ENCODE results near the gene DISP3. TPM values are rescaled to one million over a fixed set of nuclear protein-coding genes. Genes with fewer than 3 reads are reported as not detected.
A peak's percentile ranks its signal among the peaks of the same experiment; 100 is the strongest.

The DISP3 gene
- total and polyA plus RNA-seq, 12 donors, result 0.04 to 2.8 (median 0.41) TPM; not detected in 1

DNA sequence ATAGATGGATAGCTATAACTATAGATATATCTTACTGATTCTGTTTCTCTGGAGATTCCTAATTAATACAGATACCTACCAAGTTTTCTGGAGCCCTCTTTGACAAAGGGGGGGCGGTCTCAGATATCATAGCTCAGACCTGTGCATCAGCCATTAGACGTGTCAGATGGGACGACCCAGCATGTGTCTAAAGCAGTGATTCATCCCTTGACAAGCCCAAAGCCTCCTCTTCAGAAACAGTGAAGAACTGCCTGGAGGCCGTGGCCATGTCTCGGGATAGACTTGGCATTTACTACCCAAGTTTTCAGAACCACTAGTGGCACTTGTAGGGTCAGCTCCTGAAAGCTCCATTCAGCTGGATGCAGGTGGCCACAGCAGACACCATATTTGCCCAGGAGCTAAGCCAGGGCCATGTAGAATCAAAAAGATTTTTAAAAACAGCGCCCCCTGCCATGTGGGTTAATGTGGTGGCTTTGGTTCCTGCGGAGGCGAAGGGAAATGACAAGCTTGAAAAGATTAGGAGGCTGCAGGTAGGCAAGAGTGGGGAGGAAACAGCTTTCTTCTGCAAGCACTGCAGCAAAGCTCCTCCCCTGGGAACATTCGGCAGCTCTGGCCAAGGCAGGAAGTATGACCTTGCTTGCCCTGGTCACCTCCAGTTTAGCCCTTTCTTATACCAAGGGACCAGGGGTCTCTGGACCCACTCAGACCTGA is 93.1 kb downstream of the DISP3 start:
- H3K27ac ChIP-seq, result no peak overlapping the region

DNA sequence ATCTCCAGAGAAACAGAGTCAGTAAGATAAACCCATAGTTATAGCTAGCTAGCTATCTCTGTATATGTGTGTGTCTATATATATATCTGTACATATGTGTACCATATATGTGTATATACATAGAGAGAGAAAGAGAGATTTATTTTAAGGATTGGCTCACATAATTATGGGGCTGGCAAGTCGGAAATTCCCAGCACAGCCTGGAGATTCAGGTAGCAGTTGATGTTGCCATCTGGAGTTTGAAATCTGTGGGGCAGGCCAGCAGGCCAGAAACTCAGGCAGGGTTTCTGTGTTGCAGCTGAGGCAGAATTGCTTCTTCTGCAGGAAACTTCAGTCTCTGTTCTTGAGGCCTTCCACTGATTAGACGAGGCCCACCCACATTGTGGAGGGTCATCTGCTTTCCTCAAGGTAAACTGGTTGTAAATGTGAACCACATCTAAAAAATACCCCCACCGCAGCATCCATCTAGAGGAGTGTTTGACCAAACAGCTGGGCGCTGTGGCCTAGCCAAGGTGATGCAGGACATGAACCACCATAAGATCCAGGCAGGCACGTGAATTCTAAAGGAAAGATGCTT is 94.2 kb downstream of the DISP3 start:
- DNase-seq, result no peak
- Histone ChIP-seq H3K27me3 (no peaks in the 10 kb centered on the region), H3K27ac (no peak overlapping the region), H3K36me3 (replicated peaks in 1 of 2) (no peaks in the 10 kb centered on the region), H3K4me1 (replicated peaks in 1 of 2) (no peaks in the 10 kb centered on the region), H3K4me3 (no peak overlapping the region), H3K9me3 (replicated peaks in 1 of 3) (no peaks in the 10 kb centered on the region)
- 82 to 87% (median 86%) methylated on average over 5 of the region's 5 CpGs for WGBS, 4 donors
- TF ChIP-seq, protein P1, sequence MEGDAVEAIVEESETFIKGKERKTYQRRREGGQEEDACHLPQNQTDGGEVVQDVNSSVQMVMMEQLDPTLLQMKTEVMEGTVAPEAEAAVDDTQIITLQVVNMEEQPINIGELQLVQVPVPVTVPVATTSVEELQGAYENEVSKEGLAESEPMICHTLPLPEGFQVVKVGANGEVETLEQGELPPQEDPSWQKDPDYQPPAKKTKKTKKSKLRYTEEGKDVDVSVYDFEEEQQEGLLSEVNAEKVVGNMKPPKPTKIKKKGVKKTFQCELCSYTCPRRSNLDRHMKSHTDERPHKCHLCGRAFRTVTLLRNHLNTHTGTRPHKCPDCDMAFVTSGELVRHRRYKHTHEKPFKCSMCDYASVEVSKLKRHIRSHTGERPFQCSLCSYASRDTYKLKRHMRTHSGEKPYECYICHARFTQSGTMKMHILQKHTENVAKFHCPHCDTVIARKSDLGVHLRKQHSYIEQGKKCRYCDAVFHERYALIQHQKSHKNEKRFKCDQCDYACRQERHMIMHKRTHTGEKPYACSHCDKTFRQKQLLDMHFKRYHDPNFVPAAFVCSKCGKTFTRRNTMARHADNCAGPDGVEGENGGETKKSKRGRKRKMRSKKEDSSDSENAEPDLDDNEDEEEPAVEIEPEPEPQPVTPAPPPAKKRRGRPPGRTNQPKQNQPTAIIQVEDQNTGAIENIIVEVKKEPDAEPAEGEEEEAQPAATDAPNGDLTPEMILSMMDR (IDR thresholded peaks at IDR 0.05), result no peak
- TF ChIP-seq POLR2A (IDR thresholded peaks at IDR 0.05), result no peak
- intact Hi-C loops (cut with DNase I), result no loop called here

More for the DNA sequence above, 93.1 kb downstream of the DISP3 start:
- no peaks in the 10 kb centered on the region for H3K9me3 ChIP-seq (replicated peaks in 1 of 3)
- intact Hi-C loops (cut with DNase I), result no loop called here
- no peaks in the 10 kb centered on the region for H3K4me1 ChIP-seq (replicated peaks in 1 of 2)
- TF ChIP-seq, protein P1 (IDR thresholded peaks at IDR 0.05), result no peak
- no peak for TF ChIP-seq POLR2A (IDR thresholded peaks at IDR 0.05)
- peak in 1 of 7 donors; percentile 2 for DNase-seq
- H3K27me3 ChIP-seq, result no peaks in the 10 kb centered on the region
- H3K4me3 ChIP-seq, result no peak overlapping the region
- no peaks in the 10 kb centered on the region for H3K36me3 ChIP-seq (replicated peaks in 1 of 2)
- 44 to 52% (median 49%) methylated on average over 8 to 9 of the region's 9 CpGs for WGBS, 4 donors

DNA sequence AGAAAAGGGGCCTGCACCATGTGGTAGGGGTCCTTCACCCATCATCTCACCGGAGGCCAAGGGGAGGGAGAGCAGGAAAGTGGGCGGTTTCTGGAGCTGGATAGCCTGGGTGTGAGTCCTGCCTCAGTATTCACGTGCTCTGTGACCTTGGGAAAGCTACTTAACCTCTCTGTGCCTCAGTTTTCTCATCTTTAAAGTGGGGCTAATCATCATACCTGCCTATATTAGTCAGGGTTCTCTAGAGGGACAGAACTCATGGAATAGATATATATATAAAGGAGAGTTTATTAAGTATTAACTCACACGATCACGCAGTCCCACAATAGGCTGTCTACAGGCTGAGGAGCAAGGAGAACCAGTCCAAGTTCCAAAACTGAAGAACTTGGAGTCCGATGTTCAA is 96.6 kb downstream of the DISP3 start:
- intact Hi-C loops (cut with DNase I), result no loop called here
- TF ChIP-seq, protein P1 (IDR thresholded peaks at IDR 0.05), result no peak
- TF ChIP-seq POLR2A (IDR thresholded peaks at IDR 0.05), result no peak
- no peak overlapping the region for H3K4me3 ChIP-seq

DNA sequence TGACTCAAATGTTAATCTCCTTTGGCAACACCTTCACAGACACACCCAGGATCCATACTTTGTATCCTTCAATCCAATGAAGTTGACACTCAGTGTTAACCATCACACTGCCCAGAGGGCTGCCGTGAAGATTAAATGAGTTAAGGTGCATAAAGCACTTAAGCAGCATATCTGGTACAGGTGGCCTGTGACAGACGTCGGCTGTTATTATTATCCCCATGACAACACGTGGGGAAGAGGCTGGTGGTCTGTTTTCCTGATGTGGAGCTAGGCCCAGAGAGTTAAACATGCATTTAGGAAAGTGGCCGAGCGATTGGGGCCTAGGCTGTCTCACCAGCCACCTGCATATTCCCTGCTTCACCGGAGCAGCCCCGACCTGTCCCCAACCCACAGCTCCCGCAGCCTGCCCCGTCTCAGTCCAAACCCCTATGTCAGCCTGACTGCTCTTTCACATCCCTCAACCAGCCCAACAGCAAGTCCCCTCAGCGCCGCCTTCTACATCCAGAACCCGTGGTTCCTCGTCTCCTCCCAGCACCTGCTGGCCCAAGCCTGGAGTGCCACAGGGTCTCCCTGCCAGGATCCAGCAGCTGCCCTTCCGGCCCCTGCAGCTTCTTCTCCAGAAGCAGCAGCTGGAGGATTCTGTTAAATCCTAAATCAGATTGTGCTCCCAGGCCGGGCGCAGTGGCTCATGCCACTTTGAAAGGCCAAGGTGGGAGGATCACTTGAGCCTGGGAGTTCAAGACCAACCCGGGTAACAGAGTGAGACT is 97.3 kb downstream of the DISP3 start:
- Histone ChIP-seq H3K4me3 (no peak overlapping the region), H3K4me1 (replicated peaks in 1 of 2) (no peaks in the 10 kb centered on the region), H3K27me3 (no peaks in the 10 kb centered on the region), H3K36me3 (replicated peaks in 1 of 2) (no peaks in the 10 kb centered on the region), H3K9me3 (replicated peaks in 1 of 3) (no peaks in the 10 kb centered on the region), H3K27ac (no peak overlapping the region)
- 79 to 87% (median 83%) methylated on average over 16 to 18 of the region's 18 CpGs for WGBS, 4 donors
- TF ChIP-seq POLR2A (IDR thresholded peaks at IDR 0.05), result no peak
- TF ChIP-seq, protein P1 (IDR thresholded peaks at IDR 0.05), result no peak
- DNase-seq, result peak in 1 of 7 donors; percentile 50
- intact Hi-C loops (cut with DNase I), result no loop called here

More for the DNA sequence above, 96.6 kb downstream of the DISP3 start:
- 82 to 91% (median 86%) methylated on average over 6 of the region's 6 CpGs for WGBS, 4 donors
- H3K27ac ChIP-seq, result no peak overlapping the region
- no peaks in the 10 kb centered on the region for H3K9me3 ChIP-seq (replicated peaks in 1 of 3)
- no peaks in the 10 kb centered on the region for H3K27me3 ChIP-seq
- H3K4me1 ChIP-seq (replicated peaks in 1 of 2), result no peaks in the 10 kb centered on the region
- H3K36me3 ChIP-seq (replicated peaks in 1 of 2), result no peaks in the 10 kb centered on the region
- DNase-seq, result no peak
